Neural cell (in vitro differentiated cells): ENCODE results near the gene FRMPD4. TPM values are rescaled to one million over a fixed set of nuclear protein-coding genes. Genes with fewer than 3 reads are reported as not detected.

Experiments
- H2AFZ ChIP-seq: fragments of 200-600, 300-800 bp; sonication (generic), shearing (Covaris generic); 2 replicates; pipeline ENCODE4 v1.6.0; 2014; ENCODE audit warnings: low read depth, mild to moderate bottlenecking, antibody characterized with exemption, low read length, moderate library complexity
- H3F3A ChIP-seq: fragments of 200-600 bp; shearing (Covaris generic); 2 replicates; pipeline ENCODE4 v1.6.1; 2016; ENCODE audit warnings: mild to moderate bottlenecking, moderate library complexity, mixed read lengths, antibody characterized with exemption, low read length; ENCODE audit not compliant: insufficient read depth, poor library complexity, severe bottlenecking
- H3K27ac ChIP-seq: fragments of 200-600, 300-800 bp; sonication (generic), shearing (Covaris generic); 2 replicates; pipeline ENCODE4 v1.5.1; 2014; ENCODE audit warnings: mild to moderate bottlenecking, low read length, moderate library complexity
- H3K27me3 ChIP-seq: fragments of 300-800, 200-600 bp; sonication (generic), shearing (Covaris generic); 2 replicates; pipeline ENCODE4 v1.6.0; 2014; ENCODE audit warnings: mild to moderate bottlenecking, low read depth, low read length, moderate library complexity; ENCODE audit not compliant: insufficient read depth
- H3K36me3 ChIP-seq: fragments of 300-800, 200-600 bp; sonication (generic), shearing (Covaris generic); 2 replicates; pipeline ENCODE4 v1.5.1; 2014; ENCODE audit warnings: mild to moderate bottlenecking, antibody characterized with exemption, low read length, moderate library complexity; ENCODE audit not compliant: insufficient read depth
- H3K4me2 ChIP-seq: fragments of 300-800, 200-600 bp; sonication (generic), shearing (Covaris generic); 2 replicates; pipeline ENCODE4 v1.6.0; 2014; ENCODE audit warnings: mild to moderate bottlenecking, low read length
- H3K4me3 ChIP-seq: fragments of 300-800, 200-600 bp; sonication (generic), shearing (Covaris generic); 2 replicates; pipeline ENCODE4 v1.5.1; 2014; ENCODE audit warnings: mild to moderate bottlenecking, low read length, moderate library complexity
- H3K79me2 ChIP-seq: fragments of 200-600 bp; shearing (Covaris generic); replicated peaks from 2 replicates; pipeline ENCODE4 v1.6.0; 2014; ENCODE audit warnings: mild to moderate bottlenecking, low read length, moderate library complexity; ENCODE audit not compliant: insufficient read depth
- H3K9ac ChIP-seq: fragments of 300-800, 200-600 bp; sonication (generic), shearing (Covaris generic); 2 replicates; pipeline ENCODE4 v1.6.1; 2016; ENCODE audit warnings: mild to moderate bottlenecking, low read length, mixed read lengths
- H3K9me2 ChIP-seq: fragments of 200-600 bp; shearing (Covaris generic); 2 replicates; pipeline ENCODE4 v1.6.1; 2016; ENCODE audit warnings: mild to moderate bottlenecking, low read length, mixed read lengths; ENCODE audit not compliant: insufficient read depth
- H3K9me3 ChIP-seq: fragments of 200-600, 300-800 bp; sonication (generic), shearing (Covaris generic); 2 replicates; pipeline ENCODE4 v1.6.1; 2016; ENCODE audit warnings: mild to moderate bottlenecking, mixed run types, low read length, moderate library complexity, mixed read lengths
- H4K20me1 ChIP-seq: fragments of 200-600 bp; shearing (Covaris generic); 2 replicates; pipeline ENCODE4 v1.6.1; 2016; ENCODE audit warnings: mild to moderate bottlenecking, mixed run types; ENCODE audit not compliant: insufficient read depth
- EP300 ChIP-seq: fragments of 450-650 bp; conservative IDR thresholded peaks from 2 replicates; pipeline ENCODE4 v1.6.1; 2014; ENCODE audit warnings: antibody characterized with exemption, mild to moderate bottlenecking, moderate library complexity; ENCODE audit not compliant: poor library complexity, severe bottlenecking
- EZH2 ChIP-seq: fragments of 200-600, 300-800 bp; shearing (Covaris generic), sonication (generic); IDR thresholded peaks from 2 replicates; pipeline ENCODE4 v1.6.1; 2014; ENCODE audit warnings: antibody characterized with exemption, low read length, borderline replicate concordance, mild to moderate bottlenecking; ENCODE audit not compliant: insufficient read depth, poor library complexity, severe bottlenecking
- MXI1 ChIP-seq: fragments of 450-650 bp; conservative IDR thresholded peaks from 2 replicates; pipeline ENCODE4 v1.6.1; 2014; ENCODE audit warnings: antibody characterized with exemption, mild to moderate bottlenecking; ENCODE audit not compliant: poor library complexity, severe bottlenecking
- POLR2AphosphoS5 ChIP-seq: IDR thresholded peaks from 2 replicates; pipeline ENCODE4 v1.6.1; 2012
- RAD21 ChIP-seq: fragments of 450-650 bp; conservative IDR thresholded peaks from 2 replicates; pipeline ENCODE4 v1.6.1; 2014; ENCODE audit warnings: antibody characterized with exemption, mild to moderate bottlenecking, moderate library complexity
- SMC3 ChIP-seq: fragments of 450-650 bp; conservative IDR thresholded peaks from 2 replicates; pipeline ENCODE4 v1.6.1; 2014; ENCODE audit warnings: antibody characterized with exemption, mild to moderate bottlenecking, moderate library complexity; ENCODE audit not compliant: poor library complexity
- TAF1 ChIP-seq: IDR thresholded peaks from 2 replicates; pipeline ENCODE4 v1.6.1; 2012; ENCODE audit warnings: low read depth
- polyA plus RNA-seq: library from polyadenylated mRNA; depleted of rRNA; stranded (reverse); fragments of >200 nt; gene quantifications from 2 replicates; pipeline ENCODE4 v1.2.3, GENCODE V29; 2014
- TF ChIP-seq, protein P1 (sequence below): IDR thresholded peaks from 2 replicates; pipeline ENCODE4 v1.6.1; 2012; ENCODE audit warnings: borderline replicate concordance
- TF ChIP-seq, protein P2 (sequence below): fragments of 450-650 bp; IDR thresholded peaks from 2 replicates; pipeline ENCODE4 v1.5.1; 2014; ENCODE audit warnings: antibody characterized with exemption, mild to moderate bottlenecking, moderate library complexity; ENCODE audit not compliant: poor library complexity, severe bottlenecking

FRMPD4 gene
- polyA plus RNA-seq, 1 donor from 2014 or later = 1.2 TPM

DNA sequence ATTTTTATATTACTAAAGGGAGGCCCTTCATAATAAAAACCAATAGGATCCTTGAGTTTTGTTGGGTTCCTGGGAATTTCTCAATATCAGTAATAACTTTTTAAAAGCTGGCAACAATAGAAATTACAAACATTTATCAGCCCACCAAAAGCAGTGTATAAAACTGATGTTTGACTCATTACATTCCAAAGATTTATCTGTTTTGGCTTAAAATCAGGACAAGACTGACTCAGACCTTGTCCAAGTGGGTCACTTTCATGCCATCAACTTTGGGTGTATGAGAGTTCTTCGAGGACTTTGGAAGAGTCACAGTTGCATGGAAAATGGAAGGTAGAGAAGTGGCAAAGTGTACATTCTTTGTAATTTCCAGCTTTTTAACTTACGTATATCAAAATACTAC lies 102.8 kb downstream of the FRMPD4 start:
- Histone ChIP-seq H4K20me1 (no peaks in the 10 kb centered on the region), H3F3A (no peaks in the 10 kb centered on the region), H3K79me2 (no peaks in the 10 kb centered on the region), H3K9me2 (no peaks in the 10 kb centered on the region), H3K9ac (no peak overlapping the region), H3K36me3 (no peaks in the 10 kb centered on the region), H3K27ac (no peak overlapping the region), H3K9me3 (no peaks in the 10 kb centered on the region), H3K27me3 (no peaks in the 10 kb centered on the region), H3K4me3 (no peak overlapping the region), H3K4me2 (no peak overlapping the region), H2AFZ (no peak overlapping the region)
- TF ChIP-seq EZH2 (no peak), RAD21 (no peak), EP300 (no peak), TAF1 (no peak), SMC3 (no peak), MXI1 (no peak), POLR2AphosphoS5 (no peak)
- TF ChIP-seq, protein P1, sequence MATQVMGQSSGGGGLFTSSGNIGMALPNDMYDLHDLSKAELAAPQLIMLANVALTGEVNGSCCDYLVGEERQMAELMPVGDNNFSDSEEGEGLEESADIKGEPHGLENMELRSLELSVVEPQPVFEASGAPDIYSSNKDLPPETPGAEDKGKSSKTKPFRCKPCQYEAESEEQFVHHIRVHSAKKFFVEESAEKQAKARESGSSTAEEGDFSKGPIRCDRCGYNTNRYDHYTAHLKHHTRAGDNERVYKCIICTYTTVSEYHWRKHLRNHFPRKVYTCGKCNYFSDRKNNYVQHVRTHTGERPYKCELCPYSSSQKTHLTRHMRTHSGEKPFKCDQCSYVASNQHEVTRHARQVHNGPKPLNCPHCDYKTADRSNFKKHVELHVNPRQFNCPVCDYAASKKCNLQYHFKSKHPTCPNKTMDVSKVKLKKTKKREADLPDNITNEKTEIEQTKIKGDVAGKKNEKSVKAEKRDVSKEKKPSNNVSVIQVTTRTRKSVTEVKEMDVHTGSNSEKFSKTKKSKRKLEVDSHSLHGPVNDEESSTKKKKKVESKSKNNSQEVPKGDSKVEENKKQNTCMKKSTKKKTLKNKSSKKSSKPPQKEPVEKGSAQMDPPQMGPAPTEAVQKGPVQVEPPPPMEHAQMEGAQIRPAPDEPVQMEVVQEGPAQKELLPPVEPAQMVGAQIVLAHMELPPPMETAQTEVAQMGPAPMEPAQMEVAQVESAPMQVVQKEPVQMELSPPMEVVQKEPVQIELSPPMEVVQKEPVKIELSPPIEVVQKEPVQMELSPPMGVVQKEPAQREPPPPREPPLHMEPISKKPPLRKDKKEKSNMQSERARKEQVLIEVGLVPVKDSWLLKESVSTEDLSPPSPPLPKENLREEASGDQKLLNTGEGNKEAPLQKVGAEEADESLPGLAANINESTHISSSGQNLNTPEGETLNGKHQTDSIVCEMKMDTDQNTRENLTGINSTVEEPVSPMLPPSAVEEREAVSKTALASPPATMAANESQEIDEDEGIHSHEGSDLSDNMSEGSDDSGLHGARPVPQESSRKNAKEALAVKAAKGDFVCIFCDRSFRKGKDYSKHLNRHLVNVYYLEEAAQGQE = no peak
- TF ChIP-seq, protein P2, sequence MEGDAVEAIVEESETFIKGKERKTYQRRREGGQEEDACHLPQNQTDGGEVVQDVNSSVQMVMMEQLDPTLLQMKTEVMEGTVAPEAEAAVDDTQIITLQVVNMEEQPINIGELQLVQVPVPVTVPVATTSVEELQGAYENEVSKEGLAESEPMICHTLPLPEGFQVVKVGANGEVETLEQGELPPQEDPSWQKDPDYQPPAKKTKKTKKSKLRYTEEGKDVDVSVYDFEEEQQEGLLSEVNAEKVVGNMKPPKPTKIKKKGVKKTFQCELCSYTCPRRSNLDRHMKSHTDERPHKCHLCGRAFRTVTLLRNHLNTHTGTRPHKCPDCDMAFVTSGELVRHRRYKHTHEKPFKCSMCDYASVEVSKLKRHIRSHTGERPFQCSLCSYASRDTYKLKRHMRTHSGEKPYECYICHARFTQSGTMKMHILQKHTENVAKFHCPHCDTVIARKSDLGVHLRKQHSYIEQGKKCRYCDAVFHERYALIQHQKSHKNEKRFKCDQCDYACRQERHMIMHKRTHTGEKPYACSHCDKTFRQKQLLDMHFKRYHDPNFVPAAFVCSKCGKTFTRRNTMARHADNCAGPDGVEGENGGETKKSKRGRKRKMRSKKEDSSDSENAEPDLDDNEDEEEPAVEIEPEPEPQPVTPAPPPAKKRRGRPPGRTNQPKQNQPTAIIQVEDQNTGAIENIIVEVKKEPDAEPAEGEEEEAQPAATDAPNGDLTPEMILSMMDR = no peak

DNA sequence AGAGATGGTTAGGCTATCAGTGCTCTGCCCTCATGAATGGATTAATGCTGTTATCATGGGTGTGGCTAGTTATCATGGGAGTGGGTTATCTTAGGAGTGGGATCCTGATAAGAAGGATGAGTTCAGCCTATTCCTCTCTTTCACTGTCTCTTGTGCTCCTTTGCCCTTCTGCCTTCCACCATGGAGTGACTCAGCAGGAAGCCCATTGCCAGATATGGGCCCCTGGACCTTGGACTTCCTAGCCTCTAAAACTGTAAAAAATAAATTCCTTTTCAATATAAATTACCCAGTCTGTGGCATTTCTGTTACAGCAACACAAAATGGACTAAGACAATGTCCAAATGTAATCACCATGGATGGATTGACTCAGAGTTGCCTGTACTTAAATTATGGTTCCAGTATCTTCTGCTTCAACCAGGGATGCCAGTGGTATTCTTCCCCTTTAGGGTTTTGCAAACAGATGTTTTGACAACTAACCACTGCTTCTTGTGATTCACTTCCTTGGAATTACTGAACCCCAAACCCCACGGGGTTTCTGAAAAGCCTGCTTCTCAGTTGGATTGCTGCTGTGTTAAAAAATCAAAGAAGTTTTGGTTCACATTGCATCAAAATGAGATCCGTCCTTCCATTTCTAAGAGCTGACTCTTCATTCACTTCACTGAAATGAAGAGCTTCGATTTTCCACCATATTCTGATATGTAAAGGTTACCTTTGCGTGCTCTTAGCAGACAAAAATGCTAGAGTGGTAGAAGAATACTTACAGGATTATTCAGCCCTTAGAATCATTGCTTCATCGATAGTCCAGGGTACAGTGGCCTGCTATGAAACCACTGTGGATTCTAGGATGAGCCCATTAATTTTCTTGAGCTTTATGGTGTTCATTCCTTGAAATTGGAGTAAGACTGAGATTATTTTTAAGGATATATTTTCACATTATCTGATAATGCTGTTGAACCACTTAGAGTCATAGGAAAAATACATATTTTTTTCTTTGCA lies 107.7 kb downstream of the FRMPD4 start:
- no peaks in the 10 kb centered on the region for H3F3A ChIP-seq
- H3K27ac ChIP-seq = no peak overlapping the region
- H3K79me2 ChIP-seq = no peaks in the 10 kb centered on the region
- no peak overlapping the region for H2AFZ ChIP-seq
- H3K9me3 ChIP-seq = no peaks in the 10 kb centered on the region
- no peak overlapping the region for H3K4me3 ChIP-seq
- H3K4me2 ChIP-seq = no peak overlapping the region
- H3K36me3 ChIP-seq = no peaks in the 10 kb centered on the region
- no peaks in the 10 kb centered on the region for H3K27me3 ChIP-seq
- H4K20me1 ChIP-seq = no peaks in the 10 kb centered on the region
- no peak overlapping the region for H3K9ac ChIP-seq
- TF ChIP-seq MXI1 (no peak), SMC3 (no peak), EZH2 (no peak), POLR2AphosphoS5 (no peak)
- TF ChIP-seq, protein P2 = no peak
- no peaks in the 10 kb centered on the region for H3K9me2 ChIP-seq
